ENCODE data around the gene PHF11. TPM values are rescaled to one million over a fixed set of nuclear protein-coding genes. Genes with fewer than 3 reads are reported as not detected.
A peak's percentile ranks its signal among the peaks of the same experiment; 100 is the strongest.

Gene PHF11
- total RNA-seq, 1 donor from 2014 or later, result 16.4 TPM

DNA sequence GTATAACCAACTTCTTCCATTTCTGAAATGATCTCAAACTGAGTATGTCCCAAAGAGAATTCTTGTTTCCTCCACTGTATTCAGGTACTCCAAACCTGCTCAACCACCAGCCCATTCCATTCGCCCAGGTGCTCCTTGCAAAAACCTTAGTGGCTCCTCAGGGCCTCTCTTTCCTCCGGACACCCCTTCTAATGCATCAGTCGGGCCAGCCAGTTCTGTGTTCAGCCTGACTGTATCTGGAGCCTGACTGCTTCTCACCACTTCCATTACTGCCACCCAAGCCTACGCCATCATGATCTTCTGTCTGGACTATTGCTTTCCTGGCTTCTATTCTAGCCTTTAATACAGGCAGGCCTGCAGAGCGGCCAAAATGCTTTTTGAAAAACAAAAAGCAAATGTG is 1.5 kb downstream of the PHF11 start:
- TF ChIP-seq, protein P1, sequence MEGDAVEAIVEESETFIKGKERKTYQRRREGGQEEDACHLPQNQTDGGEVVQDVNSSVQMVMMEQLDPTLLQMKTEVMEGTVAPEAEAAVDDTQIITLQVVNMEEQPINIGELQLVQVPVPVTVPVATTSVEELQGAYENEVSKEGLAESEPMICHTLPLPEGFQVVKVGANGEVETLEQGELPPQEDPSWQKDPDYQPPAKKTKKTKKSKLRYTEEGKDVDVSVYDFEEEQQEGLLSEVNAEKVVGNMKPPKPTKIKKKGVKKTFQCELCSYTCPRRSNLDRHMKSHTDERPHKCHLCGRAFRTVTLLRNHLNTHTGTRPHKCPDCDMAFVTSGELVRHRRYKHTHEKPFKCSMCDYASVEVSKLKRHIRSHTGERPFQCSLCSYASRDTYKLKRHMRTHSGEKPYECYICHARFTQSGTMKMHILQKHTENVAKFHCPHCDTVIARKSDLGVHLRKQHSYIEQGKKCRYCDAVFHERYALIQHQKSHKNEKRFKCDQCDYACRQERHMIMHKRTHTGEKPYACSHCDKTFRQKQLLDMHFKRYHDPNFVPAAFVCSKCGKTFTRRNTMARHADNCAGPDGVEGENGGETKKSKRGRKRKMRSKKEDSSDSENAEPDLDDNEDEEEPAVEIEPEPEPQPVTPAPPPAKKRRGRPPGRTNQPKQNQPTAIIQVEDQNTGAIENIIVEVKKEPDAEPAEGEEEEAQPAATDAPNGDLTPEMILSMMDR (IDR thresholded peaks at IDR 0.05; ENCODE audit: unreplicated experiment), result no peak
- no peak for DNase-seq (ENCODE audit: low spot score)
- peaks cover 4% of the 10 kb centered on the region for H3K27me3 Mint-ChIP-seq (ENCODE audit: unreplicated experiment)
- H3K4me1 Mint-ChIP-seq (ENCODE audit: unreplicated experiment), result peaks cover 6% of the 10 kb centered on the region
- peaks cover 3% of the 10 kb centered on the region for H3K36me3 Mint-ChIP-seq (ENCODE audit: low read depth, unreplicated experiment)
- peak overlapping the region; percentile 43 for H3K4me3 Mint-ChIP-seq (ENCODE audit: unreplicated experiment)
- H3K9me3 Mint-ChIP-seq (ENCODE audit: unreplicated experiment), result no peaks in the 10 kb centered on the region
- H3K27ac Mint-ChIP-seq (ENCODE audit: unreplicated experiment), result peak overlapping the region; percentile 27

DNA sequence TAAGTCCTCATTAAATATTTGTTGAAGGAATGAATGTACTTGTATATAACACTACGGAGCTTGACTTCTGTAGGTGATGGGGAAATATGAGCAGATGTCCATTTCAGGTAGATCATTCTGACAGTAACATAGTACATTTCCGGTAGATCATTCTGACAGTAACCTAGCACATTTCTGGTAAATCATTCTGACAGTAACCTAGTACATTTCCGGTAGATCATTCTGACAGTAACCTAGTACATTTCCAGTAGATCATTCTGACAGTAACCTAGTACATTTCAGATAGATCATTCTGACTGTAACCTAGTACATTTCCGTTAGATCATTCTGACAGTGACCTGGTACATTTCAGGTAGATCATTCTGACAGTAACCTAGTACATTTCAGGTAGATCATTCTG is 2.5 kb downstream of the PHF11 start:
- no peak for DNase-seq (ENCODE audit: low spot score)
- H3K4me3 Mint-ChIP-seq (ENCODE audit: unreplicated experiment), result no peak overlapping the region
- H3K36me3 Mint-ChIP-seq (ENCODE audit: low read depth, unreplicated experiment), result peaks cover 3% of the 10 kb centered on the region
- peaks cover 9% of the 10 kb centered on the region for H3K4me1 Mint-ChIP-seq (ENCODE audit: unreplicated experiment)
- H3K27ac Mint-ChIP-seq (ENCODE audit: unreplicated experiment), result no peak overlapping the region
- H3K27me3 Mint-ChIP-seq (ENCODE audit: unreplicated experiment), result peaks cover 8% of the 10 kb centered on the region
- TF ChIP-seq, protein P1 (IDR thresholded peaks at IDR 0.05; ENCODE audit: unreplicated experiment), result no peak
- no peaks in the 10 kb centered on the region for H3K9me3 Mint-ChIP-seq (ENCODE audit: unreplicated experiment)

DNA sequence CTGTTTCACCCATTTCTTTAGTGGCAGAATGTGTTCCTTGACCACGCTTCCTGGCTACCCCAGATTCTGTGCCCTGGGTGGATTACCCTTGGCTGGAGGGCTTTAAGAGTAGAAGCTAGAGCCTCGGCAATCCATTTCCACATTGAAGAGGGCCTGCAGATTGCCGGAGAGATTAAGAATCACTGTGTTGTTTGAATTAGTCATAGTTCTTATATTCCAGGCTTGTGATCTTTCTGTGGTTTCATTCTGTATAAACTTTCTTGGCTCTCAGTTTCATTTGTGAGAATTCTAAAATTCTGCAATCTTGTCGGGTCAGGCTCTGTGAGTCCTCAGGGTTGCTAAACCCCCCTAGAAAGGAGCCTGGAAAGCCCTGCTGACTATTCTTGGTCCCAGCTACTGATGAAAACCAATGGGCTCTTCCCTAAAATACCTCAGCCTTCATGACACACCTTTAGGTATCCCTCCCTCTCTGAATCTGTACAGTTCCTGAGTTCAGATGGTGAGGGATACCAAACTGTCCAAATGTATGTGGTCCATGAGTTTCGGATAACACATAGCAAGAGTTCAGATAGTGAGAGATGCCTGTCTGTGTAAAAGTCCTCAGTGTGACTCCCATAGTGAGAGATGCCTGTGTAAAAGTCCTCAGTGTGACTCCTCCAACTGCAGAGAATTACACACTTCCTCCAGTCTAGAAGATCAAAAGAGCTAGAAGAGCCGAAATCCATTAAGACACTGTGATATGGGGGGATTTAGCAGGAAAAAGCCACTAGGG is 4.3 kb downstream of the PHF11 start:
- TF ChIP-seq, protein P1 (IDR thresholded peaks at IDR 0.05; ENCODE audit: unreplicated experiment), result no peak
- Mint-ChIP-seq H3K4me3 (ENCODE audit: unreplicated experiment) (no peak overlapping the region), H3K9me3 (ENCODE audit: unreplicated experiment) (no peaks in the 10 kb centered on the region), H3K27ac (ENCODE audit: unreplicated experiment) (no peak overlapping the region), H3K27me3 (ENCODE audit: unreplicated experiment) (peaks cover 8% of the 10 kb centered on the region), H3K4me1 (ENCODE audit: unreplicated experiment) (peaks cover 5% of the 10 kb centered on the region), H3K36me3 (ENCODE audit: low read depth, unreplicated experiment) (peaks cover 3% of the 10 kb centered on the region)
- DNase-seq (ENCODE audit: low spot score), result no peak

DNA sequence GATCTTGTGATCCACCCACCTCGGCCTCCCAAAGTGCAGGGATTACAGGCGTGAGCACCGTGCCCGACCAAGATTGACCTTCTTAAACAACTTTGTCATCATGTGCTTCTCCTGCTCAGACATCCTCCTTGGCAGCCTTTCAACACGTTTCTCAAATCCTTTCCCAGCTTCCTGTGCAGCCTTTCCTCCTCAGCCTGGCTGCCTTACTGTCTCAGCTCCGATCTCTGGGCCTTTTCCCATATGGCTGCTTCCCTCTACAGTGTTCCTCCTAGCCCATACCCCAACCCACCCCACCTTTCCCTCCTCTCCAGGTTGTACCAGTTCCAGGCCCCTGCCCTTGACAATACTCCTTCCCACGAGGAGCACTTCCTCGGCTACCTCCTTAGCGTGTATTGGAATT is 7.2 kb downstream of the PHF11 start:
- H3K27me3 Mint-ChIP-seq (ENCODE audit: unreplicated experiment), result peaks cover 3% of the 10 kb centered on the region
- H3K36me3 Mint-ChIP-seq (ENCODE audit: low read depth, unreplicated experiment), result peaks cover 2% of the 10 kb centered on the region
- DNase-seq (ENCODE audit: low spot score), result no peak
- H3K4me1 Mint-ChIP-seq (ENCODE audit: unreplicated experiment), result peaks cover 5% of the 10 kb centered on the region
- TF ChIP-seq, protein P1 (IDR thresholded peaks at IDR 0.05; ENCODE audit: unreplicated experiment), result no peak
- H3K27ac Mint-ChIP-seq (ENCODE audit: unreplicated experiment), result peak overlapping the region; percentile 64
- H3K9me3 Mint-ChIP-seq (ENCODE audit: unreplicated experiment), result no peaks in the 10 kb centered on the region
- no peak overlapping the region for H3K4me3 Mint-ChIP-seq (ENCODE audit: unreplicated experiment)

DNA sequence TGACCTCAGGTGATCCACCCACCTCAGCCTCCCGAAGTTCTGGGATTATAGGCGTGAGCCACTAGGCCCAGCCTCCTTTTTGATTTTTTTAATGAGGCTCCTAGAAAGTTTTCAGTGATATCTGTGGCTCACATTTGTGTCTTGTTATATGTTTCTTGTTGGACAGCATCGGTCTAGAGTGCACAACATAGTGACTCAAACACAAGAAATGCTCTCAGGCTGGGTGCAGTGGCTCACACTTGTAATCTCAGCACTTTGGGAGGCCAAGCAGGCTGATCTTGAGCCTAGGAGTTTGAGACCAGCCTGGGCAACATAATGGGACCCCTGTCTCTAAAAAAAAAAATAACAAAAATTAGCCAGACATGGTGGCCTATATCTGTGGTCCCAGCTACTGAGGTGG is 8.2 kb downstream of the PHF11 start:
- no peak for DNase-seq (ENCODE audit: low spot score)
- TF ChIP-seq, protein P1 (IDR thresholded peaks at IDR 0.05; ENCODE audit: unreplicated experiment), result no peak
- Mint-ChIP-seq H3K4me1 (ENCODE audit: unreplicated experiment) (peaks cover 5% of the 10 kb centered on the region), H3K27ac (ENCODE audit: unreplicated experiment) (no peak overlapping the region), H3K36me3 (ENCODE audit: low read depth, unreplicated experiment) (peaks cover 2% of the 10 kb centered on the region), H3K27me3 (ENCODE audit: unreplicated experiment) (peaks cover 3% of the 10 kb centered on the region), H3K4me3 (ENCODE audit: unreplicated experiment) (no peak overlapping the region), H3K9me3 (ENCODE audit: unreplicated experiment) (no peaks in the 10 kb centered on the region)
